Anterior cingulate cortex (tissue), 58 donors: ENCODE data around the gene CCDC8.
"Not testable (repeated sequence)": the region's sequence is repeated elsewhere in the genome, so short reads cannot be mapped to it uniquely, and the experiment has no call there.

Source experiments
- DNase-seq, 58 donors: peaks; one replicate each; lab custom pipeline; 2025; lab: John Stamatoyannopoulos, UW

CCDC8 gene

GRCh38 chr19:46384396-46384795 is 29.0 kb downstream of the CCDC8 start:
- no peak for DNase-seq

GRCh38 chr19:46383846-46384245 is 29.5 kb downstream of the CCDC8 start:
- no peak for DNase-seq

DNA sequence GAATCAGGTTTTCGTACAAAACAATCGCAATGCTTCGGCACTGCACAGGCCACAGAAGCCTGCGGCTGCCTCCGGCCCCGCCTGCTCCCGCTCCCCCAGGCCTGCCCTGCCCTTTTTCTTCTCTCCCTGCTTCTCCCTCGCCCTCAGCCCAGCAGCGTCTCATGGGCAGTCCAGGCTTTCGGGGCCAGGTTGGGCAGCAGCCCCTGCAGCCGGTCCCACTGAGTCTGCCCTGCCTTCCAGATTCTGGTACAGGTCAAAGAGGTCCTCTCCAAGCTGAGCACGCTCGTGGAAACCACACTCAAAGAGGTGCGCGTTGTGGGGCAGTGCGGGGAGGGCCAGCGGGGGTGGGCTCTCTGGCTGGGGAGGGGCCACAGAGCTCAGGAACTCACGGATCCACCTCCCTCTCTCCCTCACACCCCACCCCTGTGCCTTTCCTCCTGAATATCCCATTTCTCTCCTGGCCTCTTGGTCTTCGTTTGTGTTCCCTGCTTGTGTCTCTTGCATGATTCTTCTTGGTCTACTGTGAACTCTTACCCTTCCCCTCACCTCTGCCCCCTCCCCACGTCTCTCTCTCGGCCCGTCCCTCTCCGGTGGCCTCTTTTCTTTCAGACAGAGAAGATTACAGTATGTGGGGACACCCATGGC is 30.1 kb downstream of the CCDC8 start:
- no peak for DNase-seq

GRCh38 chr19:46381756-46382345 is 31.5 kb downstream of the CCDC8 start:
- no peak for DNase-seq

DNA sequence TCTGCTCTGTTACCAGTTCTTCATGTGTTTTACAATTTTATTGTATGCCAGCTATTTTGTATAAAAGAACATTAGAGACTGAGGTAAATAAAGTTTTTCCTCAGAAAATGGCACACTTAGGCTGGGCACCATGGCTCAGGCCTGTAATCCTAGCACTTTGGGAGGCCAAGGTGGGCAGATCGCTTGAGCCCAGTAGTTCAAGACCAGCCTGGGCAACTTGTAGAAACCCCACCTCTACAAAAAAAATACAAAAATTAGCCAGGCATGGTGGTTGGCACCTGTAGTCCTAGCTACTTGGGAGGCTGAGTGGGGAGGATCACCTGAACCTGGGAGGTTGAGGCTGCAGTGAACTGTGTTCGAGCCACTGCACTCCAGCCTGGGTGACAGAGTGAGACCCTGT is 32.0 kb downstream of the CCDC8 start:
- no peak for DNase-seq

DNA sequence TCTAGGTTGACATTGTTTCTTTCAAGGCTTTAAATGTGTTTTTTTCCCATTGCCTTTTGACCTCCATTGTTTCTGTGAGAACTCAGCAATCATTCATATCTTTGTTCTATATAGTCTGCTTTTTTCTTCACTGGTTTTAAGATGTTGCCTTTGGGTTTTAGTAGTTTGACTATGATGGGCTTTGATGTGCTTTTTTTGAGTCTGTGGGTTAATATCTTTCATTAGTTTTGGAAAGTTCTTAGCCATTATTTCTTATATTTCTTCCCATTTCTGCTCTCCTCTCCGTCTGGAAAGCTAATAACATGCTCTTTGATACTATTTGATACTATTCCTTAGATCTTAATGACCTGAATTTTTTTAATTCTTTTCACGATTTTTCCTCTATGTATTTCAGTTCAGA is 32.7 kb downstream of the CCDC8 start:
- no peak for DNase-seq

DNA sequence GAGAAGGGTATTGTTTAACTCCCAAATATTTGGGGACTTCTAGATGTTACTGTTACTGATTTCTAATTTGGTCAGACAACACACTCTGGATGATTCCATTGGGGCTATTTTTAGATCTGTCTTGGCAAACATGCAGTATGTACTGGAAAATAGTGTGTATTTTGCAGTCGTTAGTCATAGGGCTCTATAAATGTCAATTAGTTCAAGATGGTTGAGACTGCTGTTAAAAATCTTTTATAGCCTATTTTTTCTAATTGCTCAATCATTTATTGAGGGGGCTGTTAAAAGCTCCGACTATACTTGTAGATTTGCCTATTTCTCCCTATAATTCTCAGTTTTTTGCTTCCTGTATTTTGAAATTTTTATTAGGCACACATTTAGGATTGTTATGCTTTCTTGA is 35.1 kb downstream of the CCDC8 start:
- peak in 1 of 58 donors; percentile 14 for DNase-seq

- DNase-seq = no peak
Observed at GRCh38 chr19:46376241-46377153, 36.9 kb downstream of the CCDC8 start.

DNA sequence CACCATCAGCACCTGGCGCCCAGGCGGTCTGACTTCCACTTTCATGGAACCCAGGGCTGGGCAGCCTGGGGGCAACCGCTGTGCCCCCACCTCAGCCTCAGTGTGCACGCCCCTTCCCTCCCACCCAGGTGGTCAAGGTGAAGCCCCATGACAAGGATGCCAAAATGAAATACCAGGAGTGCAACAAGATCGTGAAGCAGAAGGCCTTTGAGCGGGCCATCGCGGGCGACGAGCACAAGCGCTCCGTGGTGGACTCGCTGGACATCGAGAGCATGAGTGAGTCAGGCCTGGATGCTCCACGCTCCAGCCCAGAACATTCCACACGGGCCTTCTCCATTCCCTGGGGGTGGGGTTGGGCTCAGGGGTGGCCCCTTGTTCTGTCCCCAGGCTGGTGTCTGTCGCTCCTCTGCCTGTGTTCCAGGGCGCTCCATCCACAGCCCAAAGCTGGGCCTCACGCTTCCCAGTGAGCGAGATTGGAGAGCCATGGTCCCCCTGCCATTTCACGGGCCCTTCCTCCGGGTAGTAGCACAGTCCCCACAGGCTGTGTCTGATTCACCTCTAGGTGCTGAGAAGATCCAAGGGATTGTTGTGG is 37.8 kb downstream of the CCDC8 start:
- not testable (repeated sequence) for DNase-seq

DNA sequence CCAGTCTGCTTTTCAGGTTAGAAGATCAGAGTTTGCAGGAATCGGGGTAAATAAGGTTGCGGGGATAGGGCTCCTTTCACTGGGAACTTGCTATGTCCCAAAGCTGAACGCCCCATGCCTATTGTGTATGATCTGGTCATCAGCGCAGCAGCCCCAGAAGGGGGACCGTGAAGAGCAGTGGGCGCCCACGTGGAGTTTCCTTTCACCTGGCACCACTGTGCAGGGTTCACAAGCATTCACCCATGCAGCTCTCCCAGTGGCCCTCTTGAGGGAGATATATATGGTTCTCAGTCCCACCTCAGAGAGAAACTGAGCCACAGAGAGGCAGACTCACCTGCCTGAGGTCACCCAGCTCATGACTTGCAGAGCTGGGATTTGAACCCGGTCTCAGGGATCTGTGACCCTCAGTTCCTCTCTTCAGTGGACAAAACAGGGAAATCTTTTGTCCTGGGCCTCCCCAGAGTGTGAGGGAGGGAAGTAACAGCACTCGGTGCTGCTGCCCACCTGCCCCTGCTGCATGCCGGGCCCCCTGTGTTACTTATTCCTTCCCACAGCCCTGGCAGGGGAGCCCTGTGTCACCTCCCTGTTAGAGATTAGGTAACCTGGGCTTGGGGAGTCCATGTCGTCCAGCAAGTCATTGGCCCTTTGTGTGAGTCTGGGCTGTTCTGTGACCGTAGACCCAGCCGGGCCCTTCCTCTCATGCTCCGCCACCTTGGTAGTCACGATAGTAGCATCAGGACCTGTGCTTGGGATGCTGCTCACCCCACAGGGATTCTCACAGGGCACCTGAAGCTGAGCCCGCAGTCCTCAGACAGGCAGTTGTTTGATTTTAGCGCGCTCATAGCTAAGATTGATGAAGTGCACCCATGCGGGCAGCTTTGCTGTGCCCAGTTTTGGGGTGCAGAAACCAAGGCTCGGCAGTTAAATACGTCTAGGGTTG is 38.6 kb downstream of the CCDC8 start:
- no peak for DNase-seq

DNA sequence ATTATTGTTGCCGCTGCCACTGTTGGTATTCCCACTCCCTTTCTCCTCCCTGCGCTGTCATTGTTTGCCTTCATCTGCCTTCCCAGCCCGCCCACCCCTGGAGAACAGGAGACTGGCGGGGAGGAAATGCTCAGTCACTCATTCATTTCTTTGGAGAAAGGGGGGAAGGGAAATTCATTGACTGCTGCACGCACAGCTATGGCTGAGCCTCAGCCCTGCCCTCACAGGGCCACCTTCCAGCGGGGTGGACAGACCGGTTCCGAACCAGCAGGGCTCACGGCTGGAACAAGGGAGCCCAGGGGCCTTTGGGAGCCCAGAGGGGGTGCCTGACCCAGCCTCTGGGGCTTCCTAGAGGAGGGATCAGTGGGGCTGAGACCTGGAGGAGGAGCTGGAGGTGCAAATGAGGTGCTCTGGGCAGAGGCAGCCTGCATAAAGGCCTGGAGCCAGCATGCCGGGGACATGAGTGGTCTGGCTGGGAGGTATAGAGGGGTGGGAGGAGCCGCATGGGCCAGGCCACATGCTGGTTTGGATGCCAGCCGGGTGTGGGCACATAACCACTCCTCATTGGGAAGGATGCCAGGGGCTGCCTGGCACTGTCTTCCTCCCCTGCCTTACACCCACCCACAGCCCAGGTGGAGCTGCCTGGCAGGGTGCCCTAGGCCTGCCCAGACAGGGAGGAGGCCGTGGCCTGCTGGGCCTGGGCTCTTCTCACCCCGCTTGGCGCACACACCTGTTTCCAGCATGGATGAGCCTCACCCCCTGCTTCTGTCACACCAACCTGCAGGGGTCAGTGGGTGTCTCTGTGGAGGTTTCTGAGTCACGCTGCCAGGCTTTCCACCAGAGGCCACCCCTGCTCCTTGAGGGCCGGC is 39.6 kb downstream of the CCDC8 start:
- DNase-seq = peak in 31 of 58 donors; percentile 7 to 72 (median 28)

DNA sequence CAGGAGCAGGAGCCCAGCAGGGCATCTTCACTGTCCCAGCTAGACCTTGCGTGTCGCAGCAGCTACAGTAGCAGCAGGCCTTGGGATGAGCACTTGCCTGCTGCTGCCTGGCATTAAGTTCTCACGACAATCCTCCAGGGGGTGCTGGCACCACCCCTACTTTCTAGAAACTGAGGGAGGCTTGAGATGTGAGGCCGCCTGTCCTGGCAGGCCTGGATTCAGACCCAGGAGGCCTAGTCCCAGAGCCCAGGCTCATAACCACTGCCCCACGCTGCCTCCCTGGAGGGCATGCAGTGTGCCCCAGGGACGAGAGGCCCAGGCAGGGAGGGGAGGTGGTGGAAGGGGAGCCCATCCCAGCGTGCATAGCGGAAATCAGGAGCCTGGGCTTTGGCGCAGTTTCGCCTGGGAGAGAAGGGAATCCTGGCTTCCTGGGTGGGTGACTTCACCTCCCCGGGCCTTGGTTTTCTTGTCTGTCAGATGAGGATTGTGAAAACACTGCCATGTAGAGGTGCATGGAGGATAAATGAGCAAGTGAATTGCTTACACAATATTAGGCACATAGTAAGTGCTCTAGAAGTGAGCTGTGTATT is 40.4 kb downstream of the CCDC8 start:
- peak in 3 of 58 donors; percentile 8 to 19 (median 10) for DNase-seq

GRCh38 chr19:46371371-46371901 is 41.9 kb downstream of the CCDC8 start:
- no peak for DNase-seq

DNA sequence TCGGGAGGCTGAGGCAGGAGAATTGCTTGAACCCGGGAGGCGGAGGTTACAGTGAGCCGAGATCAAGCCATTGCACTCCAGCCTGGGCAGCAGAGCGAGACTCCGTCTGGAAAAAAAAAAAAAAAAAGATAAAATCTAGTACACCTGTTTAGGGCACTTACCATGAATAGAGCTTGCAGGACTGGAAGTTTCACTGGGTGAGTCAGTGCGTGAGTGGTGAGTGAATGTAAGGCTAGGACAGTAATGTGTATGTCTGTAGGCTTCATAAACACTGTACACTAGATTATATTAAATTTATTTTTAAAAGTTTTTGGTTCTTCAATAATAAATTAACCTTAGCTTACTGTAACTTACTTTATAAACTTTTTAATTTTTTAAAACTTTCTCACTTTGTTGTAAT is 43.5 kb downstream of the CCDC8 start:
- no peak for DNase-seq

DNA sequence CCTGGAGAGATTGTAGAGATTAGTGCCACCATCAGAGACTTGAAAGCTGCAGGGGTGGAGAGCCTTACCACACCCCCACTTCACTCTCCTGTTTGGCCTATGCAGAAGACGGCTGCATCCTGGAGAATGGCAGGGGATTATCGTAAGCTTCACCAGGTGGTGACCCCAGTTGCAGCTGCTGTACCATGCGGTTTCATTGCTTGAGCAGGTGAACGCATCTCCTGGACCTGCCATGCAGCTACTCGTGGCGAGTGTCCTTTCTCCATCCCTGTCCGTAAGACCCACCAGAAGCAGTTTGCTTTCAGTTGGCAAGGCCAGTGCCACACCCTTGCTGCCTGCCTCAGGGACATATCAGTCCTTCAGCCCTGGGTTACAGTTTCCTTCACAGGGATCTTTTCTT is 45.2 kb downstream of the CCDC8 start:
- DNase-seq = no peak

DNA sequence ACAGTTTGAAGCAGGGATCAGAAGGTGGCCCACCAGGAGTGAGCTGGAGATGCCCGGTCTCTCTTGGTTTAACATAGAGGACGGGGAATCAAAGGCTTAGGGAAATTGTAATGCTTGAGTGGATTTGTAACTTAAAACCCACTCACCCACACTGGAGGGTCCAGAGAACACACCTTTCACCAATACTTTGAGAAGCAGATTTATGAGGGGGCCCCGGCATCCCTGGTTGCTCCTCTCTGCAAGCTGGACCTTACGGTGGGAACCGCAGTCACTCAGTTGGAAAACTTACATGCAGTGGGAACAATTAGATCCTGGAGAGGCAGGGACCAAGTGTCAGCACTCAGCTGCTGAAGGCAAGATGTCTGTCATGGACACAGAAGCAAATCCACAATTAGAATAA is 45.9 kb downstream of the CCDC8 start:
- DNase-seq = no peak

DNA sequence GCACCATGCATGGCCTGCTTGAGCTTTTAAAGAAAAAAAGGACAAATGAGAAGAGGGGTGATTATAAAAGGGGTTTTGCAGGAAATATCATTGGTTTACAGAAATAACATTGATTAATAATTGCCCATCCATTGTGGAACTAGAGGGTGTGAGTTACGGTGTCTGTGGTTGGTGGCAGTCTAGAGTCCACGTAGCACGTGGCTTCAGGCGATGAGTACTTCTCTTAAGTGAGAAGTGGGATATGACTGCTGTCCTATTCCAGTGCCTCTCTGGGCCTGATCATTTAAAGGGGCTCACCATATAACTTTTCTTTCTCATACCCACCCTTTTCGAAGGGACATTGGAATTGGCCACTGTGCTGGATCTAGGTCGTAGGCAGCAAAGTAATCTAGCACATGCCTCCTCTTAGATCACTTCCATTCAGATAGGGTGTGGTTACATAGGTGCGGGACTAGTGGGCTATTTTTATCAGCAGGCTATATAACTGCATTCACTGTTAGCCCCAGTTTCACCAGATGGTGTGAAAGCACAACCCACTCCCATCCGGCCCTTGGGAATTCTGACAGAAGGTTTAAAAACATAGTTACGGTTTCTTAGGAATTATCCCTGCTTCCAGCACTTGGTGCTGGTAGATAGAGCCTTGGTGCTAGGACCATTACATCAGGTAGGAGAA is 46.6 kb downstream of the CCDC8 start:
- peak in 2 of 58 donors; percentile 9 to 53 for DNase-seq

GRCh38 chr19:46365561-46365960 is 47.8 kb downstream of the CCDC8 start:
- no peak for DNase-seq
